A673 (cell line): ENCODE measurements around the gene WFDC6. TPM values are rescaled to one million over a fixed set of nuclear protein-coding genes. Genes with fewer than 3 reads are reported as not detected.

Source experiments
- BruUV-seq: library from RNA; stranded (reverse); fragments of 400-500 nt; replicated peaks from 2 replicates; lab custom pipeline; 2021; lab: Mats Ljungman, UMichigan
- CTCF ChIA-PET: fragments of 300-600 bp; sonication (Branson Sonifier 250); formaldehyde crosslinking; loops from one replicate; lab custom pipeline; 2022; ENCODE audit warnings: antibody characterized with exemption; lab: Charles Lee
- POLR2A ChIA-PET: fragments of 300-600 bp; sonication (Branson Sonifier 250); formaldehyde crosslinking; loops from one replicate; lab custom pipeline; 2022; ENCODE audit warnings: antibody characterized with exemption; ENCODE audit not compliant: low non-redundant PET; lab: Charles Lee
- DNase-seq: peaks from one replicate; pipeline ENCODE4 v3.0.0-alpha.2; 2015; ENCODE audit warnings: low spot score
- H3K27ac ChIP-seq: fragments of 200-600 bp; sonication (generic); 2 replicates; pipeline ENCODE4 v1.5.1; 2016; ENCODE audit warnings: mixed run types, low read depth, mild to moderate bottlenecking, mixed read lengths, antibody characterized with exemption, low read length; ENCODE audit not compliant: poor library complexity, severe bottlenecking
- H3K27me3 ChIP-seq: fragments of 200-600 bp; sonication (generic); replicated peaks from 2 replicates; pipeline ENCODE4 v1.6.1; 2017; ENCODE audit warnings: mixed run types, low read depth, mild to moderate bottlenecking, mixed read lengths, antibody characterized with exemption, low read length; ENCODE audit not compliant: insufficient read depth, poor library complexity
- H3K36me3 ChIP-seq: fragments of 200-600 bp; sonication (generic); 2 replicates; pipeline ENCODE4 v1.6.1; 2016; ENCODE audit warnings: mixed run types, mild to moderate bottlenecking, mixed read lengths, antibody characterized with exemption, low read length; ENCODE audit not compliant: insufficient read depth, poor library complexity, severe bottlenecking
- H3K4me1 ChIP-seq: fragments of 200-600 bp; sonication (generic); 2 replicates; pipeline ENCODE4 v1.6.1; 2017; ENCODE audit warnings: mixed run types, mild to moderate bottlenecking, mixed read lengths, antibody characterized with exemption, low read length; ENCODE audit not compliant: insufficient read depth, poor library complexity, severe bottlenecking
- H3K4me3 ChIP-seq: fragments of 200-600 bp; sonication (generic); 2 replicates; pipeline ENCODE4 v1.5.1; 2016; ENCODE audit warnings: low read depth, mixed run types, mild to moderate bottlenecking, mixed read lengths, low read length; ENCODE audit not compliant: poor library complexity, severe bottlenecking
- H3K9me3 ChIP-seq: fragments of 200-600 bp; sonication (generic); 2 replicates; pipeline ENCODE4 v1.6.1; 2016; ENCODE audit warnings: mixed run types, low read depth, mild to moderate bottlenecking, mixed read lengths, antibody characterized with exemption, low read length; ENCODE audit not compliant: poor library complexity, severe bottlenecking
- CTCF ChIP-seq: fragments of 300-800, 200-600 bp; sonication (generic); conservative IDR thresholded peaks from 2 replicates; pipeline ENCODE4 v1.5.1; 2017; ENCODE audit warnings: low read depth, mild to moderate bottlenecking, antibody characterized with exemption, low read length, moderate library complexity, mixed read lengths
- EZH2 ChIP-seq: fragments of 200-600 bp; sonication (generic); IDR thresholded peaks from 2 replicates; pipeline ENCODE4 v1.6.1; 2017; ENCODE audit warnings: borderline replicate concordance, low read depth, mild to moderate bottlenecking, mixed read lengths, antibody characterized with exemption, low read length; ENCODE audit not compliant: poor library complexity, severe bottlenecking
- intact Hi-C: fragments of 100-400 bp; cut with micrococcal nuclease; formaldehyde crosslinking; loops from one replicate; pipeline ENCODE4 v1.10.0; 2022; ENCODE audit not compliant: unreplicated experiment
- total RNA-seq: library from RNA; stranded (reverse); gene quantifications from 2 replicates; pipeline ENCODE4 v1.2.3, GENCODE V29; 2021

The WFDC6 gene
- total RNA-seq, 1 experiment from 2014 or later: not detected

- Histone ChIP-seq H3K4me1 (no peaks in the 10 kb centered on the region), H3K27ac (no peak overlapping the region), H3K9me3 (no peaks in the 10 kb centered on the region), H3K27me3 (peaks cover 18% of the 10 kb centered on the region), H3K4me3 (no peak overlapping the region), H3K36me3 (no peaks in the 10 kb centered on the region)
- intact Hi-C loops: no loop called here
- POLR2A ChIA-PET: no interaction called here
- CTCF ChIA-PET: no interaction called here
- DNase-seq: no peak
- TF ChIP-seq CTCF: no peak
- TF ChIP-seq EZH2: no peak
- BruUV-seq: no TSS peak
These were observed 31.0 kb downstream of the WFDC6 start for GRCh38 chr20:45508068-45508886.

- CTCF ChIA-PET: no interaction called here
- H3K4me3 ChIP-seq: no peak overlapping the region
- POLR2A ChIA-PET: no interaction called here
- intact Hi-C loops: no loop called here
- no peak for TF ChIP-seq EZH2
- no peak for TF ChIP-seq CTCF
- no peaks in the 10 kb centered on the region for H3K9me3 ChIP-seq
- no peaks in the 10 kb centered on the region for H3K36me3 ChIP-seq
- peaks cover 18% of the 10 kb centered on the region for H3K27me3 ChIP-seq
- DNase-seq: no peak
- H3K27ac ChIP-seq: no peak overlapping the region
- no peaks in the 10 kb centered on the region for H3K4me1 ChIP-seq
- BruUV-seq: no TSS peak
These were observed 32.1 kb downstream of the WFDC6 start for GRCh38 chr20:45507011-45507820.

GRCh38 chr20:45506398-45506797 is 32.9 kb downstream of the WFDC6 start:
- Histone ChIP-seq H3K27me3 (peaks cover 25% of the 10 kb centered on the region), H3K4me3 (no peak overlapping the region), H3K9me3 (no peaks in the 10 kb centered on the region), H3K4me1 (no peaks in the 10 kb centered on the region), H3K36me3 (no peaks in the 10 kb centered on the region), H3K27ac (no peak overlapping the region)
- ChIA-PET CTCF (no interaction called here), POLR2A (no interaction called here)
- no peak for DNase-seq
- TF ChIP-seq EZH2 (no peak), CTCF (no peak)
- intact Hi-C loops: no loop called here
- no TSS peak for BruUV-seq
